HG03108 (cell line): ENCODE data around the gene BRD7.

ENCODE experiments used
- ATAC-seq: cut with Tn5 transposase; IDR thresholded peaks from one replicate; pipeline ENCODE4 v1.9.1; 2021; ENCODE audit warnings: moderate library complexity; ENCODE audit not compliant: unreplicated experiment

The BRD7 gene

GRCh38 chr16:50368410-50369132 lies at the start of gene BRD7:
Gene BRD7 (minus strand): TSS chr16:50368988. CDS start chr16:50368774, 214 bp downstream.
- ATAC-seq, result peak; percentile 59

- no peak for ATAC-seq
These were observed 47.6 kb upstream of the BRD7 start for GRCh38 chr16:50416388-50416787.

GRCh38 chr16:50414152-50414551 lies 45.4 kb upstream of the BRD7 start:
- ATAC-seq, result no peak

- ATAC-seq, result no peak
These were observed 42.2 kb upstream of the BRD7 start for GRCh38 chr16:50411034-50411433.

GRCh38 chr16:50408001-50408561 lies 39.3 kb upstream of the BRD7 start:
- ATAC-seq, result no peak

- no peak for ATAC-seq
These were observed 38.6 kb upstream of the BRD7 start for GRCh38 chr16:50407351-50407750.

- no peak for ATAC-seq
These were observed 34.7 kb upstream of the BRD7 start for GRCh38 chr16:50403491-50403890.

GRCh38 chr16:50402298-50402895 lies 33.6 kb upstream of the BRD7 start:
- no peak for ATAC-seq

- ATAC-seq, result no peak
These were observed 32.6 kb upstream of the BRD7 start for GRCh38 chr16:50401355-50401754.

GRCh38 chr16:50400967-50401348 lies 32.2 kb upstream of the BRD7 start:
- ATAC-seq, result no peak

GRCh38 chr16:50400312-50400966 lies 31.7 kb upstream of the BRD7 start:
- ATAC-seq, result no peak

GRCh38 chr16:50399411-50399810 lies 30.6 kb upstream of the BRD7 start:
- no peak for ATAC-seq

- ATAC-seq, result no peak
These were observed 29.5 kb upstream of the BRD7 start for GRCh38 chr16:50398336-50398735.

GRCh38 chr16:50396761-50397535 lies 28.2 kb upstream of the BRD7 start:
- no peak for ATAC-seq

GRCh38 chr16:50395763-50396710 lies 27.2 kb upstream of the BRD7 start:
- ATAC-seq, result no peak

GRCh38 chr16:50393858-50394802 lies 25.3 kb upstream of the BRD7 start:
- no peak for ATAC-seq

- ATAC-seq, result no peak
These were observed 24.6 kb upstream of the BRD7 start for GRCh38 chr16:50393416-50393815.

- ATAC-seq, result no peak
These were observed 22.3 kb upstream of the BRD7 start for GRCh38 chr16:50390914-50391716.
